ENCODE measurements around the gene PTPRCAP.

PTPRCAP gene

GRCh38 chr11:67396259-67396581, 41.3 kb downstream of the PTPRCAP start:
- no peak for DNase-seq (ENCODE audit: low read depth in 2 of 2)

- DNase-seq (ENCODE audit: low read depth in 2 of 2): no peak
Measured at GRCh38 chr11:67395555-67396258, 41.8 kb downstream of the PTPRCAP start.

GRCh38 chr11:67393990-67394389, 43.5 kb downstream of the PTPRCAP start:
- no peak for DNase-seq (ENCODE audit: low read depth in 2 of 2)

- DNase-seq (ENCODE audit: low read depth in 2 of 2): no peak
Measured at GRCh38 chr11:67393437-67393836, 44.0 kb downstream of the PTPRCAP start.

- DNase-seq (ENCODE audit: low read depth in 2 of 2): no peak
Measured at GRCh38 chr11:67392183-67392715, 45.2 kb downstream of the PTPRCAP start.

GRCh38 chr11:67391304-67392182, 45.9 kb downstream of the PTPRCAP start, which contains the start of gene RAD9A:
Gene RAD9A, plus strand, starts transcription at chr11:67391986. Its CDS starts 59 bp downstream, at chr11:67392045.
- DNase-seq (ENCODE audit: low read depth in 2 of 2): peak; percentile 84 to 86

GRCh38 chr11:67390947-67391303, 46.6 kb downstream of the PTPRCAP start:
- DNase-seq (ENCODE audit: low read depth in 2 of 2): no peak

- no peak for DNase-seq (ENCODE audit: low read depth in 2 of 2)
Measured at GRCh38 chr11:67389477-67389876, 48.0 kb downstream of the PTPRCAP start.

GRCh38 chr11:67387518-67387917, 50.0 kb downstream of the PTPRCAP start:
- DNase-seq (ENCODE audit: low read depth in 2 of 2): no peak

- DNase-seq (ENCODE audit: low read depth in 2 of 2): no peak
Measured at GRCh38 chr11:67387069-67387468, 50.4 kb downstream of the PTPRCAP start.
